OCI-LY7 (cell line): ENCODE measurements around the gene KYNU. TPM values are rescaled to one million over a fixed set of nuclear protein-coding genes. Genes with fewer than 3 reads are reported as not detected.

Source experiments
- BruUV-seq: library from RNA; stranded (reverse); fragments of 400-500 nt; replicated peaks from 2 replicates; lab custom pipeline; 2021; lab: Mats Ljungman, UMichigan
- CTCF ChIA-PET: fragments of 300-600 bp; sonication (Branson Sonifier 250); formaldehyde crosslinking; loops from one replicate; lab custom pipeline; 2022; ENCODE audit warnings: antibody characterized with exemption; ENCODE audit not compliant: unreplicated experiment; lab: Charles Lee
- POLR2A ChIA-PET: fragments of 300-600 bp; sonication (Branson Sonifier 250); formaldehyde crosslinking; loops from one replicate; lab custom pipeline; 2022; ENCODE audit warnings: antibody characterized with exemption; lab: Charles Lee
- DNase-seq: peaks from one replicate; pipeline ENCODE4 v3.0.0-alpha.2; 2015; ENCODE audit warnings: low spot score
- H2AFZ ChIP-seq: fragments of 200-600 bp; sonication (generic), shearing (Covaris generic); 2 replicates; pipeline ENCODE4 v1.6.1; 2014; ENCODE audit warnings: mild to moderate bottlenecking, antibody characterized with exemption, low read length, moderate library complexity
- H3K27ac ChIP-seq: fragments of 200-600 bp; sonication (generic); 2 replicates; pipeline ENCODE4 v1.5.1; 2014; ENCODE audit warnings: mixed run types, low read depth, mild to moderate bottlenecking, moderate library complexity, low read length, inconsistent platforms; ENCODE audit not compliant: poor library complexity, severe bottlenecking
- H3K36me3 ChIP-seq: fragments of 200-600 bp; sonication (generic); 2 replicates; pipeline ENCODE4 v1.6.1; 2014; ENCODE audit warnings: mild to moderate bottlenecking, antibody characterized with exemption, low read length, moderate library complexity, mixed read lengths; ENCODE audit not compliant: insufficient read depth
- H3K4me1 ChIP-seq: fragments of 200-600 bp; sonication (generic); 2 replicates; pipeline ENCODE4 v1.5.1; 2014; ENCODE audit warnings: mild to moderate bottlenecking, low read length; ENCODE audit not compliant: insufficient read depth, poor library complexity, severe bottlenecking
- H3K4me2 ChIP-seq: fragments of 200-600 bp; sonication (generic); 2 replicates; pipeline ENCODE4 v1.6.1; 2014; ENCODE audit warnings: mild to moderate bottlenecking, low read length
- H3K4me3 ChIP-seq: fragments of 200-600 bp; sonication (generic); 2 replicates; pipeline ENCODE4 v1.5.1; 2014; ENCODE audit warnings: mild to moderate bottlenecking, low read depth, low read length; ENCODE audit not compliant: poor library complexity, severe bottlenecking
- H3K79me2 ChIP-seq: fragments of 200-600 bp; sonication (generic); 2 replicates; pipeline ENCODE4 v1.6.1; 2016; ENCODE audit warnings: low read depth, mild to moderate bottlenecking, low read length, moderate library complexity, mixed read lengths; ENCODE audit not compliant: insufficient read depth
- H3K9me2 ChIP-seq: fragments of 200-600 bp; sonication (generic); 2 replicates; pipeline ENCODE4 v1.6.1; 2016; ENCODE audit warnings: mild to moderate bottlenecking, low read length, mixed read lengths; ENCODE audit not compliant: insufficient read depth
- H3K9me3 ChIP-seq: fragments of 200-600 bp; sonication (generic); 2 replicates; pipeline ENCODE4 v1.6.1; 2014; ENCODE audit warnings: mild to moderate bottlenecking, mixed run types, low read length, mixed read lengths
- H4K20me1 ChIP-seq: fragments of 200-600 bp; sonication (generic); 2 replicates; pipeline ENCODE4 v1.6.1; 2014; ENCODE audit warnings: mild to moderate bottlenecking, antibody characterized with exemption, low read length, moderate library complexity, mixed read lengths; ENCODE audit not compliant: insufficient read depth
- EZH2phosphoT487 ChIP-seq: fragments of 200-600 bp; sonication (generic); IDR thresholded peaks from 2 replicates; pipeline ENCODE4 v1.6.1; 2018; ENCODE audit warnings: low read depth, borderline replicate concordance, mild to moderate bottlenecking, mixed run types, antibody characterized with exemption, low read length, moderate library complexity, mixed read lengths
- intact Hi-C: fragments of 100-400 bp; cut with micrococcal nuclease; formaldehyde crosslinking; loops from one replicate; pipeline ENCODE4 v1.10.0; 2022; ENCODE audit not compliant: unreplicated experiment
- total RNA-seq, 2 experiments: library from RNA; depleted of rRNA in 1 of 2; stranded (reverse); fragments of >200 nt in 1 of 2; shearing (Covaris generic) in 1 of 2; gene quantifications; 2 replicates each; pipeline ENCODE4 v1.2.3, GENCODE V29; 2014 to 2022
- TF ChIP-seq, protein P1 (sequence below): fragments of 200-600 bp; sonication (generic); conservative IDR thresholded peaks from 2 replicates; pipeline ENCODE4 v1.5.1; 2014; ENCODE audit warnings: mild to moderate bottlenecking, antibody characterized with exemption, low read length, moderate library complexity, mixed read lengths

Gene KYNU
- total RNA-seq, 2 experiments from 2014 or later = 0.27 TPM; not detected in 1

DNA sequence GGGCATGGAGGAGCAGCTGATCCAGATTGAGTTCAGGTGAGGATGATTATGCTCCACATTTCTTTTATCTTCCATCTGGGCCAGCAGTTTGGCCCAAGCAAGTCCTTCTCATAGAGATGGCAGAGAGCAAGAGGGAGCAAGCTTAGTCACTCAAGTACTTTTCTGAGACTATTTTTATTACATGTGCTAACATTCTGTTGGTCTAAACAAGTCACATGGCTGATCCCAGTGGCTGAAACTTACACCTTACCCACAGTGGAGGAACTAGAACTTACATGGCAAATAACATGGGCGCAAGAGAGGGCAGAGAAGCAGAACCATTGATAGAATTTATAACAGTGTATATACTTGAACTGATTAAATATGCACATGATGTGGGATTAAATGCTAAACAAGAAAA, 105.7 kb downstream of the KYNU start:
- TF ChIP-seq, protein P1, sequence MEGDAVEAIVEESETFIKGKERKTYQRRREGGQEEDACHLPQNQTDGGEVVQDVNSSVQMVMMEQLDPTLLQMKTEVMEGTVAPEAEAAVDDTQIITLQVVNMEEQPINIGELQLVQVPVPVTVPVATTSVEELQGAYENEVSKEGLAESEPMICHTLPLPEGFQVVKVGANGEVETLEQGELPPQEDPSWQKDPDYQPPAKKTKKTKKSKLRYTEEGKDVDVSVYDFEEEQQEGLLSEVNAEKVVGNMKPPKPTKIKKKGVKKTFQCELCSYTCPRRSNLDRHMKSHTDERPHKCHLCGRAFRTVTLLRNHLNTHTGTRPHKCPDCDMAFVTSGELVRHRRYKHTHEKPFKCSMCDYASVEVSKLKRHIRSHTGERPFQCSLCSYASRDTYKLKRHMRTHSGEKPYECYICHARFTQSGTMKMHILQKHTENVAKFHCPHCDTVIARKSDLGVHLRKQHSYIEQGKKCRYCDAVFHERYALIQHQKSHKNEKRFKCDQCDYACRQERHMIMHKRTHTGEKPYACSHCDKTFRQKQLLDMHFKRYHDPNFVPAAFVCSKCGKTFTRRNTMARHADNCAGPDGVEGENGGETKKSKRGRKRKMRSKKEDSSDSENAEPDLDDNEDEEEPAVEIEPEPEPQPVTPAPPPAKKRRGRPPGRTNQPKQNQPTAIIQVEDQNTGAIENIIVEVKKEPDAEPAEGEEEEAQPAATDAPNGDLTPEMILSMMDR = no peak
- TF ChIP-seq EZH2phosphoT487 = no peak
- no peaks in the 10 kb centered on the region for H3K36me3 ChIP-seq
- H3K4me3 ChIP-seq = no peak overlapping the region
- intact Hi-C loops = loop anchor here (10.0 kb wide), 1 partner anchor 298 kb away; no protein-coding TSS in a partner anchor
- peaks cover 4% of the 10 kb centered on the region for H3K4me1 ChIP-seq
- ChIA-PET CTCF (no interaction called here), POLR2A (no interaction called here)
- no peak overlapping the region for H3K27ac ChIP-seq
- no TSS peak for BruUV-seq
- H2AFZ ChIP-seq = no peak overlapping the region
- H4K20me1 ChIP-seq = no peaks in the 10 kb centered on the region
- DNase-seq = no peak
- H3K4me2 ChIP-seq = no peak overlapping the region
- no peaks in the 10 kb centered on the region for H3K9me3 ChIP-seq
- H3K9me2 ChIP-seq = no peaks in the 10 kb centered on the region
- no peaks in the 10 kb centered on the region for H3K79me2 ChIP-seq

DNA sequence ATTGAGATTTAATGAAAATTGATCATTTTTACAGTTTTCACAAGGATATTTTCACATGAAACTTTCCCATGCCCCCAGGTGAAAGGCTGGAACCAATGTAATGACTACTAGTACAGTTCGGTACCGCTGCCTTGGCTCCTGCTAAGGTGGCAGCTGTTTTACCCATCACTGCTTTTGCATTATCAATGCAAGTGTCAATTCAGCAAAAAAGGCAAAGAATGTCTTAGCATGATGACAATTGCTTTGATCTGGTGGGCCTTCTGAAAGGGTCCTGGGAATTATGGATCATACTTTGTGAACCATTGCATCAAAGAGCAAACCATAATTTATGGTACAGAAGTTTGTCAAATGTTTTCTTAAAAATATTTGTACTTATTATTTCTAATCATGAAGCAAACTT, 107.2 kb downstream of the KYNU start:
- TF ChIP-seq, protein P1 = no peak
- TF ChIP-seq EZH2phosphoT487 = no peak
- ChIA-PET POLR2A (no interaction called here), CTCF (no interaction called here)
- Histone ChIP-seq H3K9me2 (no peaks in the 10 kb centered on the region), H3K79me2 (no peaks in the 10 kb centered on the region), H3K4me2 (no peak overlapping the region), H3K9me3 (no peaks in the 10 kb centered on the region), H3K4me3 (no peak overlapping the region), H3K4me1 (peaks cover 4% of the 10 kb centered on the region), H3K27ac (no peak overlapping the region), H4K20me1 (no peaks in the 10 kb centered on the region), H3K36me3 (no peaks in the 10 kb centered on the region), H2AFZ (no peak overlapping the region)
- intact Hi-C loops = loop anchor here (10.0 kb wide), 1 partner anchor 300 kb away; no protein-coding TSS in a partner anchor
- no TSS peak for BruUV-seq
- DNase-seq = no peak

DNA sequence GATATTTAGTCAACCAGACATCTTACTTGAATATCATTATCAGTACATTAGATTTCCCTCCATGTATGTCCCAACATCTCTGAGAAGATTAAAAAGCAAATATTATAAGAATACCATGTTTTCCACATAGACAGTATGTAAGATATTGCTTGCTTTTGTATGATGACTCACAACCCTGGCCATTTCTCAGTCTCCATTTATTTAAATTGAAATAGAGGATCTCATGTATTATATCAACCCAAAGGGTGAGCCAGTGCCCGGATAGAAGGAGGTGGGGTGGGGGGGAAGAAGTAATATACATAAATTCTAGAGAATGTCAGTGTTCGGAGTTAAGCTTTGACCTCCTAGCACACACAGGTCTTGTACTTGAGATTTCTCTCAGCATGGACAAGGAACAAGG, 109.6 kb downstream of the KYNU start:
- Histone ChIP-seq H3K4me3 (no peak overlapping the region), H3K27ac (no peak overlapping the region), H3K79me2 (no peaks in the 10 kb centered on the region), H3K36me3 (no peaks in the 10 kb centered on the region), H2AFZ (no peak overlapping the region), H3K9me3 (no peaks in the 10 kb centered on the region), H4K20me1 (no peaks in the 10 kb centered on the region), H3K9me2 (no peaks in the 10 kb centered on the region), H3K4me1 (no peaks in the 10 kb centered on the region), H3K4me2 (no peak overlapping the region)
- CTCF ChIA-PET = no interaction called here
- no peak for DNase-seq
- no peak for TF ChIP-seq EZH2phosphoT487
- TF ChIP-seq, protein P1 = no peak
- POLR2A ChIA-PET = interaction anchor here (1.2 kb wide), 1 partner anchor 13 kb away, joined by 3 read pairs; no protein-coding TSS in a partner anchor
- BruUV-seq = no TSS peak
- intact Hi-C loops = loop anchor here (10.0 kb wide), 1 partner anchor 302 kb away; no protein-coding TSS in a partner anchor
